ENCODE measurements around the gene MIXL1. TPM values are rescaled to one million over a fixed set of nuclear protein-coding genes. Genes with fewer than 3 reads are reported as not detected.

MIXL1 gene
- total RNA-seq, 1 experiment from 2014 or later, result not detected

DNA sequence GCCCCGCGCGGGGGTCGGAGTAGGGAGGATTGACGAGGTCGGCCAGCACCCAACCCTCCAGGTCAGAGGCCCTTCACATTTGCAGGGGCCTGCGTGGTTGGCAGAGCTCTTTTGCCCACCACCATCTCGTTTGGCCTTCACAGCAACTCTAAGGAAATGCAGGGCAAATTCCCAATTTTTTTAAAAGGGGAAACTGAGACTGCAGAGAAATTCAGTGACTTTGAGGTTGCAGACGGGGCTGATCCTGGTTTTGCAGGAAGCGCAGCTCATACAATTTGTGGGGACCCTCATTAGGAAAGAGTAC lies 36.5 kb upstream of the MIXL1 start:
- intact Hi-C loops (cut with micrococcal nuclease; ENCODE audit: unreplicated experiment), result loop anchor here (2.0 to 10.0 kb wide), 2 partner anchors 62 to 122 kb away; partner anchors contain the start of gene H3-3A

DNA sequence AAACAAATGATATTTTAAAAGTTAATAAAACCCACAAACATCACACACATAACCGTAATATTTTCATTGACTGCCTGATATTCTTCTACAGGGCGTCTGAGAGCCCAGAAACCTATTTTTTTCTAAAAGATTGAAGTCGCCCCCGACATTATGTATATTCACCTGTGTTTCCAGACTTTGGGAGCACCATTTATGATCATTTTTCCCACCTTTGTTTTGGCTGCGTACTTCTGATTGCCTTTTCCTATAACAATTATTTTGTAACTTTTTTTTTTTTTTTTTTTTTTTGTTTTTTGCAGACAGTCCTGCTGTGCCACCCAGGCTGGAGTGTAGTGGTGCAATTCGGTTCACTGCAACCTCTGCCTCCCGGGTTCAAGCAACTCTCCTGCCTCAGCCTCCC lies 36.1 kb upstream of the MIXL1 start:
- peak overlapping the region; percentile 96 for H3K4me3 ChIP-seq (ENCODE audit: low read depth, low read length)
- peaks cover 14% of the 10 kb centered on the region for H3K4me1 ChIP-seq
- BruUV-seq (replicated peaks), result no TSS peak
- Mint-ChIP-seq H3K9me3 (ENCODE audit: unreplicated experiment) (no peaks in the 10 kb centered on the region), H3K36me3 (ENCODE audit: insufficient read depth, unreplicated experiment) (peaks cover 21% of the 10 kb centered on the region), H3K27me3 (ENCODE audit: insufficient read depth, unreplicated experiment) (no peaks in the 10 kb centered on the region), H3K4me1 (ENCODE audit: low read depth, unreplicated experiment) (no peaks in the 10 kb centered on the region), H3K4me3 (ENCODE audit: unreplicated experiment) (peak overlapping the region; percentile 92), H3K27ac (ENCODE audit: unreplicated experiment) (peak overlapping the region; percentile 85)
- DNase-seq, result no peak
- ChIA-PET CTCF (no interaction called here), POLR2A (no interaction called here)
- no peaks in the 10 kb centered on the region for H3K36me3 ChIP-seq (ENCODE audit: control insufficient read depth, insufficient read depth, low read length)
- H3K9me3 ChIP-seq, result no peaks in the 10 kb centered on the region
- intact Hi-C loops (cut with micrococcal nuclease; ENCODE audit: unreplicated experiment), result loop anchor here (2.0 to 10.0 kb wide), 2 partner anchors 63 to 123 kb away; partner anchors contain the start of gene H3-3A
- no peaks in the 10 kb centered on the region for H3K27me3 ChIP-seq (replicated peaks; ENCODE audit: control insufficient read depth, insufficient read depth, low read length)
- TF ChIP-seq, protein P1, sequence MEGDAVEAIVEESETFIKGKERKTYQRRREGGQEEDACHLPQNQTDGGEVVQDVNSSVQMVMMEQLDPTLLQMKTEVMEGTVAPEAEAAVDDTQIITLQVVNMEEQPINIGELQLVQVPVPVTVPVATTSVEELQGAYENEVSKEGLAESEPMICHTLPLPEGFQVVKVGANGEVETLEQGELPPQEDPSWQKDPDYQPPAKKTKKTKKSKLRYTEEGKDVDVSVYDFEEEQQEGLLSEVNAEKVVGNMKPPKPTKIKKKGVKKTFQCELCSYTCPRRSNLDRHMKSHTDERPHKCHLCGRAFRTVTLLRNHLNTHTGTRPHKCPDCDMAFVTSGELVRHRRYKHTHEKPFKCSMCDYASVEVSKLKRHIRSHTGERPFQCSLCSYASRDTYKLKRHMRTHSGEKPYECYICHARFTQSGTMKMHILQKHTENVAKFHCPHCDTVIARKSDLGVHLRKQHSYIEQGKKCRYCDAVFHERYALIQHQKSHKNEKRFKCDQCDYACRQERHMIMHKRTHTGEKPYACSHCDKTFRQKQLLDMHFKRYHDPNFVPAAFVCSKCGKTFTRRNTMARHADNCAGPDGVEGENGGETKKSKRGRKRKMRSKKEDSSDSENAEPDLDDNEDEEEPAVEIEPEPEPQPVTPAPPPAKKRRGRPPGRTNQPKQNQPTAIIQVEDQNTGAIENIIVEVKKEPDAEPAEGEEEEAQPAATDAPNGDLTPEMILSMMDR (IDR thresholded peaks at IDR 0.05; ENCODE audit: insufficient read depth in 1 of 2, low read depth in 1 of 2, low read length in 1 of 2, severe bottlenecking in 1 of 2, unreplicated experiment in 1 of 2), result no peak

More for the DNA sequence above, 36.5 kb upstream of the MIXL1 start:
- H3K4me3 ChIP-seq (ENCODE audit: low read depth, low read length), result peak overlapping the region; percentile 96
- H3K36me3 ChIP-seq (ENCODE audit: control insufficient read depth, insufficient read depth, low read length), result no peaks in the 10 kb centered on the region
- no peaks in the 10 kb centered on the region for H3K9me3 ChIP-seq
- DNase-seq, result no peak
- POLR2A ChIA-PET, result no interaction called here
- no peaks in the 10 kb centered on the region for H3K9me3 Mint-ChIP-seq (ENCODE audit: unreplicated experiment)
- CTCF ChIA-PET, result no interaction called here
- H3K27me3 Mint-ChIP-seq (ENCODE audit: insufficient read depth, unreplicated experiment), result no peaks in the 10 kb centered on the region
- peaks cover 25% of the 10 kb centered on the region for H3K36me3 Mint-ChIP-seq (ENCODE audit: insufficient read depth, unreplicated experiment)
- peaks cover 3% of the 10 kb centered on the region for H3K4me1 Mint-ChIP-seq (ENCODE audit: low read depth, unreplicated experiment)
- H3K27ac Mint-ChIP-seq (ENCODE audit: unreplicated experiment), result peak overlapping the region; percentile 85
- BruUV-seq (replicated peaks), result TSS peak; percentile 83
- H3K4me3 Mint-ChIP-seq (ENCODE audit: unreplicated experiment), result peak overlapping the region; percentile 92
- H3K4me1 ChIP-seq, result peaks cover 16% of the 10 kb centered on the region
- H3K27me3 ChIP-seq (replicated peaks; ENCODE audit: control insufficient read depth, insufficient read depth, low read length), result no peaks in the 10 kb centered on the region
- TF ChIP-seq, protein P1 (IDR thresholded peaks at IDR 0.05; ENCODE audit: insufficient read depth in 1 of 2, low read depth in 1 of 2, low read length in 1 of 2, severe bottlenecking in 1 of 2, unreplicated experiment in 1 of 2), result no peak

DNA sequence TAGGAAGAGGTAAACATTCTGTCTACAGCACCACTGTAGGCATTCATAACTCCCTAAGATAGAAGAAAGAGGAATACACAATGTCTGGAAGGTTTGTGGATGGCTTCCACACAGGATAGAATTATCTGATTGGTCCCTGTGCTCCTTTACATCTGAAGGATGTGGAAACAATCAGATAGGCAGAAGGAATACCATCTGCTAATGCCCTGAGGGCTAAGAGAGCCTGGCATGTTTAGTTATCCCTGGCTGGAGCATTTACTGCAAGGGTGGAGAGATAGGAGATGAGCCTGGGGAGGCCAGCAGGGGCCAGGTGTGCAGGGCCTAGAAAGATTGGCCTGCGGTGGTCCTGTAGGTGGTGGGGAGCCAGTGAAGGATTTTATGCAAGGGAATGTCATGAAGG lies 28.3 kb upstream of the MIXL1 start:
- H3K27ac Mint-ChIP-seq (ENCODE audit: unreplicated experiment), result no peak overlapping the region
- Histone ChIP-seq H3K4me3 (ENCODE audit: low read depth, low read length) (no peak overlapping the region), H3K36me3 (ENCODE audit: control insufficient read depth, insufficient read depth, low read length) (no peaks in the 10 kb centered on the region), H3K9me3 (no peaks in the 10 kb centered on the region), H3K27me3 (replicated peaks; ENCODE audit: control insufficient read depth, insufficient read depth, low read length) (no peaks in the 10 kb centered on the region), H3K4me1 (peaks cover 8% of the 10 kb centered on the region)
- POLR2A ChIA-PET, result no interaction called here
- intact Hi-C loops (cut with micrococcal nuclease; ENCODE audit: unreplicated experiment), result no loop called here
- H3K9me3 Mint-ChIP-seq (ENCODE audit: unreplicated experiment), result no peaks in the 10 kb centered on the region
- no peak overlapping the region for H3K4me3 Mint-ChIP-seq (ENCODE audit: unreplicated experiment)
- DNase-seq, result no peak
- CTCF ChIA-PET, result interaction anchor here (1.0 to 2.4 kb wide), 2 partner anchors 70 to 130 kb away, joined by 3 to 8 read pairs; no protein-coding TSS in a partner anchor
- no TSS peak for BruUV-seq (replicated peaks)
- TF ChIP-seq, protein P1 (IDR thresholded peaks at IDR 0.05; ENCODE audit: insufficient read depth in 1 of 2, low read depth in 1 of 2, low read length in 1 of 2, severe bottlenecking in 1 of 2, unreplicated experiment in 1 of 2), result no peak
- peaks cover 8% of the 10 kb centered on the region for H3K4me1 Mint-ChIP-seq (ENCODE audit: low read depth, unreplicated experiment)
- H3K36me3 Mint-ChIP-seq (ENCODE audit: insufficient read depth, unreplicated experiment), result no peaks in the 10 kb centered on the region
- no peaks in the 10 kb centered on the region for H3K27me3 Mint-ChIP-seq (ENCODE audit: insufficient read depth, unreplicated experiment)
